GM18507 (cell line): Measurements from ENCODE around the gene SRSF12.
A peak's percentile ranks its signal among the peaks of the same experiment; 100 is the strongest.
"Not testable (repeated sequence)": the region's sequence is repeated elsewhere in the genome, so short reads cannot be mapped to it uniquely, and the experiment has no call there.

Experiments
- DNase-seq: peaks from one replicate; pipeline ENCODE4 v3.0.0; 2011; ENCODE audit warnings: low read depth; ENCODE audit not compliant: insufficient read length; ENCODE audit errors: extremely low spot score
- FAIRE-seq: peaks from 2 replicates; lab custom pipeline; 2011; peaks lifted over from hg19 to GRCh38; lab: Jason Lieb, UNC

The SRSF12 gene

DNA sequence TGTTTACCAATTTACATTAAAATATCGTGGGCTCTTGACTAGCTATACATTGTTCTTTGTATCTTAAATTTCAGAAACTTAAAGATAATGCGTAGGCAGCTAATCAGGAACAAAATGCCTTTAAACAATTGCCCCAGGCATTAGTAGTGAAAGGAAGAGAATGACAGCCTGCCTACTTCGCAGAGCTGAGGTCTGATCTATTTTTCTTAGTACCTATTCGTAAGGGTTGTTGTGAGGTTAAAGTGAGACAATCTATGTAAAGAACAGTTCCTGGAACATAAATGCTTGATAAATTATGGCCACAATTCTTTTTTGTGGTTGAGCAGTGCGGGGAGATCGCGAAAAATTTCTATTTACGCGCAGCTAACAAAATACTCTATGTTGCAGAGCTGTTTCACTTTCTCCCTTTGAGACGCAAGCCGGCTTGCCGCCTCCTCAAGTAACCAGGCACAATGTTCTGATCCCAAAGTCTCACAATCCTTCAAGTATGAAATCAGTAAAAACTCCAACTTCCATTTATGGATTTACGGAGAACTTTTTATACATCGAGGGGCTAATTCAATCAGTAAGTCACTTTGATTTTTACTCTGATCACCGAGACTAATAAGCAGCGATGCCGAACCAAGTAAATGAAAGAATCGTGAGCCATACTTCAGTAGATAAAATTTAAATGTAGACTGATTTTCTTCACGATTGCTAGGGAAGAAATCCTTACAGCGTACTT lies 38.2 kb downstream of the SRSF12 start:
- no peak for DNase-seq
- peak; percentile 78 for FAIRE-seq

DNA sequence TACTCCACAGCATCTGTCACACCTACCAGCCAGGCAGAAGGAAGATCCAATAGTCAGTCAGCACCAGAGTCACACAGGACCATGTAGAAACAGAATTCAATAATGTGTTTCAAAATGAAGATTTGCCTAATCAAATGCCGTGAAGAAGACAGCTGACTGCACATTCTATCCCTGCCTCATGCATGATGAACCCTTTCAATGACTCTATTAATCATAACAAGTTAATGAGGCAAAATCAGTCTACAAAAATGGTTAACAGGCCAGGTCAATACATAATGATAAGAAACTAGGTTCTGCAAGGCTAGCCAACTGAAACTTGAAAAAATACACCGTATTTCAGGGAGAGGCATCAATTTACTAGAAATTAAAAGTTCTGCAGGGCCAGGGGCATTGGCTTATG lies 44.0 kb downstream of the SRSF12 start:
- FAIRE-seq: no peak
- DNase-seq: no peak

DNA sequence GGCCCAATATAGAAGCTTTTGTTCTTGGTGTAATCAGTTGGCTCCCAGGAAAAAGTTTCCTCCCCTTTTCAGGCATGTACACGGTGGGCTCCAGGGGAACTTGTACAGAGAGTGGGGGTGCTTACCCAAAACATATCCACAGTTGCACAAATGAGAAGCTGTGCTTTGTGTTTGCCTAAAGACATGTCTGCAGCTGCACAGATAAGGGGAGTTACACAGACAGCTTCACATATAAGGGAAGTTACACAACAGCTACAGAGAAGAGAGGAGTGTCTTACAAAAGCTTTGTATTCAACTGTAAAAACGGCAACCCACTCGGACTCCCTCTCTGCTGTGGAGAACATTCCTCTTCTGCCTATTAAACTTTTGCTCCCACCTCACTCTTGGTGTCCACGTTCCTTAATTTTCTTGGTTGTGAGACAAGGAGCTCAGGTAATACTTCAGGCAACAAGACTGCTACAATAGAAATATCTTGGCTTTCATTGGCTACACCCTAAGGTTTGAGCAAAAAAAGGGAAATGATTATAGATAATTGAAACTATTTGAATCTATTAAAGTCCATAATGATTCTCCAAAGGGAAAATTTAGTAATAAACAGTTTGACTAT lies 44.8 kb downstream of the SRSF12 start:
- no peak for FAIRE-seq
- no peak for DNase-seq

DNA sequence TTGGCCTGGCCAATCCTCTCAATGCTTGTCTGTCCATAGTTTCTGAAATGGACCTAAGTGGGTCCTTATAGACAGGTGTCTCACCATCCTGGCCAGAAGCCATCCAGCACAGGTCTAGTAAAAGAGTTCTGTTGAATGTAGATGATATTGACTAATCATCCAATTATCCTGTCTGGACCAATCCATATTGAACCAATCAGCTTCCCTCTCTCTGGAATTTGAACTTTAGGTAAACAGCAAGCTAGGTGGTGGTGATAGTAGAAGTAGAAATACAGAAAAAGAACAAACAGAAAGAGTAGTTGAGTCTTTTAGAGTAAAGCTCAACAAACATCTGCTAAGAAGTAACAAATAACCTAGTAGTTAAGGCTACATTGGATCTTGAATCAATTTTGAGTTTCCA lies 46.8 kb downstream of the SRSF12 start:
- DNase-seq: no peak
- FAIRE-seq: no peak

DNA sequence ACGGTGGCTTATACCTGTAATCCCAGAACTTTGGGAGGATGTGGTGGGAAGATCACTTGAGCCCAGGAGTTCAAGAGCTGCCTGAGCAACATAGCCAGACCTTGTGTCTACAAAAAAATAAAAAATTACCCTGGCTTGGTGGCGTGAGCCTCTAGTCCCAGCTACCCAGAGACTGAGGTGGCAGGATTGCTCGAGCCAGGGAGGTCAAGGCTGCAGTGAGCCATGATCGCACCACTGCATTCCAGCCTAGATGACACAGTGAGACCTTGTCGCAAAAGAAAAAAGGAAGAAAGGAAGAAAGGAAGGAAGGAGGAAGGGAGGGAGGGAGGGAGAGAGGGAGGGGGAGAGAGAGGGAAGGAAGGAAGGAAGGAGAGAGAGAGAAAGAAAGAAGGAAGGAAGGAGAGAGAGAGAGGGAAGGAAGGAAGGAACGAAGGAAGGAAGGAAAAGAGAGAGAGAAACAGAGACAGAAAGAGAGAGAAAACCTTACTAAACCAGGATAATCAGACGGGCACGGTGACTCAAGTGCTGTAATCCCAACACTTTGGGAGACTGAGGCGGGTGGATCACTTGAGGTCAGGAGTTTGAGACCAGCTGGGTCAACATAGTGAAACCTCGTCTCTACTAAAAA lies 48.2 kb downstream of the SRSF12 start:
- no peak for FAIRE-seq

DNA sequence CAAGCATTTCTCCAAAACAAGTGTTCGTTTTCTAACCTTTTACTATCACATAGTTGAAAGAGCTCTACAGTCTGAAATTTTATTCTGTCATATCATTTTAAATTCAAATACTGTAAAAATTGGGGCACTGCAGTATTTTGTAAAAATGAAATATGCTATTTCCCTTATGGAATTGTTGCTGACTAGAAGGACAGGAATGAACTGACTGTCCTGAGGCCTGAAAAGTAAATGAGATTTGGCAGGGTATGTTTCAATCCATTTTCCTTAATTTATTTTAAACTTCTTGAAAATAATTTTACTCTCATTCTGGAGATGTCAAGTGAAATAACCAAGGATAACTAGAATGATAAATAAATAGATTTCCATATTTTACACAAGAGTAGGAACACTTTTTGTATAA lies 49.2 kb downstream of the SRSF12 start:
- DNase-seq: no peak
- no peak for FAIRE-seq

More for the DNA sequence above, 48.2 kb downstream of the SRSF12 start:
- no peak for DNase-seq

DNA sequence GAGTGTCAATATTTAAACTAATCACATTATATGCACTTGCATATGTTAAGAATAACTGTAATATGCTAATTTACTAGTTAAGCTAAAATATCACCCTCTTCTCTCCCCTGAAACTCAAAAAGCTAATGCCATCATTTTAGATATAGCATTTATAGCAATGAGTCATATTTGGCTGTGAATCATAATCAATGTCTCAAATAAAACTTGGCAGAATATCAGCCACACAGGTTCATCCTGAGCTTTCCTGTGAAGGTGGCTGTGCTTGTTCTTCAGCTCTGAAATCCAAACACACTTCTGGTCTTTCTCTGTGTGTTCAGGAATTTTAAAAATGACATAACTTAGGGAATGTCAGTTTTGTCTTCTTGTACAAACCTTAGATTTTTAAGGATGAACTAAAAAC lies 50.1 kb downstream of the SRSF12 start:
- FAIRE-seq (no peak), DNase-seq (no peak)

DNA sequence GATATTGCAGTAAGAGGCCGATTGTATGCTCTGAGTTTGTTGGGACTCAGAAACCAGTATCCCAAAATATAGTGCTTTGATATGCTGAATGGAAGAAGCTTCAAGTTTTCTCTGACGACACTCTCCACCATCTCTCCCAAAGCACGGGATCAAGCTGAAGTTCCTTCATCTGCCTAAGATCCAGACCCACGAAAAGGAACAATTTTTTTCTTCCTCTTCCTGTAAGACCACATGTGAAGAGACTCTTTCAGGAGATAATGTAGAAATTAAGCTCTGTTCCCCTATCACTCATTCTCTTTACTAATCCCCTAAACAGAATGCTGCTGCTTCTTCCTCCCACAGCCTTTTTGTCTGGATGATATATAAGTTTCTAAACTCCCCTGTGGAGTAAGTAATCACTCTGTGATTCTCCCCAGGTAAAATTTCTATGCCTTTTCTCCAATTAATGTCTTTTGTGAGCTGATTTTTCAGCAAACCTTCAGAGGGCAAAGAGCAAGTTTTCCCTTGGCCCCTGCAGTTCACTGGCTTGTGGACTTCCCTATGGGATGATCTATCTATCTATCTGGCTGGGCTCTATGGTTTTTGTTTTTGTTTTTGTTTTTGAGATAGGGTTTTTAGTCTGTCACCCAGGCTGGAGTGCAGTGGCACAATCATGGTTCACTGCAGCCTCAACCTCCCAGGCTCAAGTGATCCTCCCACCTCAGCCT lies 50.8 kb downstream of the SRSF12 start:
- no peak for DNase-seq
- no peak for FAIRE-seq

DNA sequence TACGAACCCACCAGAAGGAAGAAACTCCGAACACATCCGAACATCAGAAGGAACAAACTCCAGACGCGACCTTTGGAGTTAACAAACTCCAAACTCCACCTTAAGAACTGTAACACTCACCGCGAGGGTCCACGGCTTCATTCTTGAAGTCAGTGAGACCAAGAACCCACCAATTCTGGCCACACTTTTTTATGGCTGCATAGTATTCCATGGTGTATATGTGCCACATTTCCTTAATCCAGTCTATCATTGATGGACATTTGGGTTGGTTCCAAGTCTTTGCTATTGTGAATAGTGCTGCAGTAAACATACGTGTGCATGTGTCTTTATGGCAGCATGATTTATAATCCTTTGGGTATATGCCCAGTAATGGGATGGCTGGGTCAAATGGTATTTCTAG lies 51.8 kb downstream of the SRSF12 start:
- DNase-seq, FAIRE-seq: not testable (repeated sequence)

DNA sequence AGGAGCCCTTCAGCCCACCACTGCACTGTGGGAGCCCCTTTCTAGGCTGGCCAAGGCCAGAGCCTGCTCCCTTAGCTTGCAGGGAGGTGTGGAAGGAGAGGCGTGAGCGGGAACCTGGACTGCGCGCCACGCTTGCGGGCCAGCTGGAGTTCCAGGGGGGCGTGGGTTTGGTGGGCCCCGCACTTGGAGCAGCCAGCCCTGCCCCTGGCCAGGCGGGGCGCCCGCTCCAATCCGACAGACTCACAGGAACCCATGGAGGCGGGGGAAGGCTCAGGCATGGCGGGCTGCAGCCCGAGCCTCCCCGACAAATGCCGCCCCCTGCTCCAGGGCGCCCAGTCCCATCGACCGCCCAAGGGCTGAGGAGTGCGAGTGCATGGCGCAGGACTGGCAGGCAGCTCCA lies 52.9 kb downstream of the SRSF12 start:
- not testable (repeated sequence) for FAIRE-seq

DNA sequence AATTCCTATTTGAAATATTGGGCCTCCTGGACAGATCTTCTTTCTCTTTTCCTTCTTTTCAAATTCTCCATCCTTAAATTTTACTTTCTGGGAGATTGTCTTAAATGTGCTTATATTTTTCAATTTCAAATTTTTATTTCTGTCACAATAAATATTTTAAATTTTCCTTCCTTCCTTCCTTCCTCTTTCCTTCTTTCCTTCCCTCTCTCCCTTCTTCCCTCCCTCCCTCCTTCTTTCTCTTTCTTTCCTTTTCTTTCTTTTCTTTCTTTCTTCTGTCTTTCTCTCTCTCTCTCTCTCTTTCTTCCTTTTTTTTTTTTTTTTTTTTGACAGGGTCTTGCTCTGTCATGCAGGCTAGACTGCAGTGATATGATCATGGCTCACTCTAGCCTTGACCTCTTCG lies 54.0 kb downstream of the SRSF12 start:
- FAIRE-seq (no peak), DNase-seq (no peak)

More for the DNA sequence above, 52.9 kb downstream of the SRSF12 start:
- not testable (repeated sequence) for DNase-seq

DNA sequence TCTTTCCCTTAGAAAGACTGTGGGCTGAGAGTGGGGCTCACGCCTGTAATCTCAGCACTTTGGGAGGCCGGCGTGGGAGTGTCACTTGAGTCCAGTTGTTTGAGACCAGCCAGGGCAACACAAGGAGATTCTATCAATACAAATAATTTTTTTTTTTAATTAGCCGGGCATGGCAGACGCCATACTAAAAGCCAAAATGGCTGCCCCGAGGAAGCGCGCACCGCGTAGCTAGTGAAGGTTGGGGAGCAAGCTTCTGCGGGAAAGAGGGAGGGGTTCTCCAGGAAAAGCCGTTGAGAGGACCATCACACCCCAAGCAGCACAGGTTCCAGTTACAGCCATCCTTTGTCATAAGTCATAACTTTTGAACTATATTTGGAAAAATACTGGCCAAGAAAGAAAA lies 58.6 kb downstream of the SRSF12 start:
- no peak for FAIRE-seq
- DNase-seq: no peak

DNA sequence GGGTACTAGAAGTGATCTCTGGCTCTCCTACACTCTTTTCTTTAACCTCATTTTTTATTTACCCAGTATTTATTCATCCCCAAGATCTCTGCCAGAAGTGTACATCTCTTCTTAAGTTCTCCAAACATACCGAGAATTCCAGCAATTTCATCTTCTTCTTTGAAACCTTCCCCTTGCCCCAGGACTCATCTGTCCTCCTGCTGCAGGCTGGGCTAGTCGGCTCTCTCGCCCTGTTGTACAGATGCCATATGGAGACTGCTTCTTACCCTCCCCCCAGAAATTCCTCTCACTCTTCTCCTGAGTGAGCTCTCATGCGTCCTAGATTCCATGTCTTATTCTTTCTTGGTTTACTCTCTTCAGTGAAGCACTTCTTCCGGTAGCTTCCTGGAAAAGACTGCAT lies 59.2 kb downstream of the SRSF12 start:
- DNase-seq (no peak), FAIRE-seq (no peak)

DNA sequence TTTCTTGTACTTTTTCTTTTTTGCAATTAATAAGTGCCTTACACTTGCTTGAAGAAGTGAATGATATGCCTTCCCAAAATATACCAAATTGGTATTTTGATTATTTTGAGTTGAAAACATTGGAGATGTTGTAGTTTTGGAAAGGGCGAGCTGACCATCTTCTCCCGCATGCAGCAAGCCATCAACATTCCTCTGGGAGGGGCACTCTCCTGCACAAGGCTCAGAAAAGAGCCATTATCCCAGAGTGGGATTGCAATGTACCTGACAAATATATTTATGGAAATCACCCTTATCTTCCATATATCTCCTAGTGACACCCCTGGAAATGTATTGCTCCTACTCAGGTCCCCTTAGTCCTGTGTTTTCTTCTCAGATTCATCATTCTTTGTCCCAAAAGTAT lies 60.1 kb downstream of the SRSF12 start:
- no peak for FAIRE-seq
- DNase-seq: no peak

DNA sequence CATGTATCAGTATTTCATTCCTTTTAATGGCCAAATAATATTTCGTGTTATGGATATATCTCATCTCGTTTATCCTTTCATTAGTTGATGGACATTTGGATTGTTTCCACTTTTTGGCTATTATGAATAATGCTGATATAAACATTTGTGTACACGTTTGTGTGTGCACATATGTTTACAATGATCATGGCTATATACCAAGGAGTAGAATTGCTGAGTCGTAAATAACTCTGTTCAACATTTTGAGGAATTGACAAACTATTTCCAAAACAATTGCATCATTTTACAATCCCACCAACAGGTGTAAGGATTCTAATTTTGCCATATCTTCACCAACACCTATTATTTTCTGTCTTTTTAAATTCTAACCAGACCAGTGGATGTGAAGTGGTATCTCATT lies 63.7 kb downstream of the SRSF12 start:
- no peak for FAIRE-seq

DNA sequence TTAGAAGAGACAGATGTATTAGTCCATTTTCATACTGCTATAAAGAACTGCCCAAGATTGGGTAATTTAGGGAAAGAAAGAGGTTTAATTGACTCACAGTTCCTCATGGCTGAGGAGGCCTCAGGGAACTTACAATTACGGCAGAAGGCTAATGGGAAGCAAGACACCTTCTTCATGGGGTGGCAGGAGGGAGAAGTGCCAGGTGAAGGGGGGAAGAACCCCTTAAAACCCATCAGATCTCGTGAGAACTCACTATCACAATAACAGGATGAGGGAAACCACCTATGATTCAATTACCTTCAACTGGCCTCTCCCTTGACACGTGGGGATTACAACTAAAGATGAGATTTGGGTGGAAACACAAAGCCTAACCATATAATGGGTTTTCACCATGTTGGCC lies 66.2 kb downstream of the SRSF12 start:
- DNase-seq: no peak
- no peak for FAIRE-seq

More for the DNA sequence above, 63.7 kb downstream of the SRSF12 start:
- DNase-seq: no peak

DNA sequence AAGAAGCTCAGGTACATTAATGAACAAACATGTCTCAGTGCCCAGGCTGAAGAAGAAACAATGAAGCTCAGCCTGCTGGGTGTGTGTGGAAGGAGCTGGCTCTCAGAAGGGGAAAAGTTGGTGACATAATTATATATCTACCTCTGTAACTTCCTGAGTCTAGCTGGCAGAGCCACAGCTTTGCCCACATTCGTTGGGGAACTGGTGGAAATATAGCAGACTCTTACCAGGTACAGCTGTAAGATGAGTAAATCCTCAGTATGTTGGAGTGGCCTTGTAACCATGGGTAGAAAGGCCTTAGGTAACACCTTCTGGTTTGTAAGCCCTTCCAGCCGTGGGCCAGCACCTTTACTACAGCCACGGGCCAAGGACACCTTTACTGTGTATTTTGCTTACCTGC lies 67.2 kb downstream of the SRSF12 start:
- FAIRE-seq (no peak), DNase-seq (no peak)

DNA sequence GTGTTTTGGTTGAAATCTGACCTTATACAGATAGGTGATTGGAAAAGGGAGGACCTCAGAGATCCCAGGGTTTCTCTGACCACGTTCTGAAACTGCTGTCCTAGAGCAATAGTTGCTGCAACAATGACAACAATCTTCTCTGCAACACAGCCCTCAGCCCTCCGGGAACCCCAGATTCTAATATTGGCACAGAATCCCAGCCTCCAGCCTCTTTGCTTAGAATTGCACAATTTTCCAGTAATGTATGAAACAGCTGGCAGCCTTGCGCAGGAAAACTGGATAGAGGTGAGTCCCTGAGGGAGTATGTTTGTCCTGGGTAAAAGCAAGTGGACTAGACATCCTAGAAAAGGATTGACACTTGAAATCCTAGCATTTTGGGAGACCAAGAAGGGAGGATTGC lies 67.7 kb downstream of the SRSF12 start:
- DNase-seq (no peak), FAIRE-seq (no peak)

DNA sequence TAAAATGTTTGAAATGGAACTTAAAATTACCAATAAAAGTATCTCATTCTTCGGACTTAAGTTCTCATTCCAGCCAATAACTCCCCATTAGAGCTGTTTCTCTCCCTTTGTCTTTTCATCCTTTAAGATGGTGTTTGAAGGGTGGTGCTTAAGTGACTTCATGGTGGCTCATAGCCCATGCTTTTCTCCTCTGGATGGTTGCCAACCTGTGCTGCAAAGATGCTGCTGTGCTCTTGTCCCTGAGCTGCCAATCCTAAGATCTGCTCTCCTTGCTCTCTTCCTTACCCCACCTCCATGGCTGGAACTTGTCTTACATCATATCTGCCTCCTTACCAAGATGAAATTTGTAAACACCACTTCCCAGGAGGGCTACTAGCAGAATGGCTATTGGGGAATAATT lies 68.9 kb downstream of the SRSF12 start:
- DNase-seq (no peak), FAIRE-seq (no peak)

DNA sequence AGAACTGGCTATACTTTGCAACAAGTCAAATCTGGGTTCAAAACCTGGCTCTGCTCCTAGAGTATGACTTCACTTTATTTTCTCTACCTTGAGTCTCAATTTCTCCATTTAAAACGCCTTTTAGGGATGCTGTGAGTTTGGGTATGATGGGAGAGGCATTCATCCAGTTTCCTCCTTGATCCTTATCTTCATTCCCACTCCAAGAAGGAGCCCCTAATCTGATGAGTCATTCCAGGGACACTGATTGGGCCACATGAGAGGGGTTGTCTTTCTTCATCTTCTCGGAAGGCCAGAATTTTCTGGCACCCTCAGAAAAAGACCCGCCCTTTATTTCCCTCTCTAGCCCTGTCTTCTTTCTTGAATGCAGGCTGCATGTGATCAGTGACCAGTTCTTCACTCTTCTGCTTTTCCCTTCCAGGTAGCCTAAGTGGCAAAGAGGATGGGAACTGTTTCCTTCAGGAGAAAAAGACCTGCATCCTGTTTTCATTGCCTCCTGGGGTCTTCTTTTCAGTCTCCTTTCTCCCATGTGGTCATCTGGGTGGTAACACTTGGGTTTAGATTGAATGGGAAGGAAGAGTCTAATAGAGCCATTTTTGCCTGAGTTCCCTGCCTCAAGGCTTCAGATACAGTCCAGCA lies 69.5 kb downstream of the SRSF12 start:
- no peak for FAIRE-seq

More for the DNA sequence above, 69.5 kb downstream of the SRSF12 start:
- no peak for DNase-seq
